AML-193 (cell line): Measurements from ENCODE around the gene TCAP.

Experiments used
- DNase-seq, 2 experiments: peaks; one replicate each; lab custom pipeline; 2025; lab: John Stamatoyannopoulos, UW

Gene TCAP

GRCh38 chr17:39629494-39629880, 35.7 kb upstream of the TCAP start:
- no peak for DNase-seq

GRCh38 chr17:39629898-39630297, 35.3 kb upstream of the TCAP start:
- DNase-seq = peak; percentile 91 to 95

GRCh38 chr17:39631403-39631802, 33.7 kb upstream of the TCAP start:
- no peak for DNase-seq

- no peak for DNase-seq
Measured at GRCh38 chr17:39632153-39632941, 32.8 kb upstream of the TCAP start.

GRCh38 chr17:39633570-39634183, 31.5 kb upstream of the TCAP start:
- DNase-seq = no peak

GRCh38 chr17:39634384-39634871, 30.7 kb upstream of the TCAP start:
- DNase-seq = peak; percentile 75 to 78

- DNase-seq = no peak
Measured at GRCh38 chr17:39635614-39636176, 29.5 kb upstream of the TCAP start.

- no peak for DNase-seq
Measured at GRCh38 chr17:39636587-39636926, 28.6 kb upstream of the TCAP start.

GRCh38 chr17:39636927-39637736, 28.0 kb upstream of the TCAP start, which contains the start of gene STARD3:
TSS of gene STARD3 (plus strand) at chr17:39637144. CDS start at chr17:39653532, 16,388 bp downstream.
- peak; percentile 83 to 89 for DNase-seq

GRCh38 chr17:39638317-39638716, 26.8 kb upstream of the TCAP start:
- no peak for DNase-seq

GRCh38 chr17:39639043-39639442, 26.1 kb upstream of the TCAP start:
- DNase-seq = no peak

GRCh38 chr17:39639566-39640458, 25.3 kb upstream of the TCAP start:
- DNase-seq = no peak

- no peak for DNase-seq
Measured at GRCh38 chr17:39640591-39641031, 24.5 kb upstream of the TCAP start.

GRCh38 chr17:39641097-39641496, 24.1 kb upstream of the TCAP start:
- no peak for DNase-seq

GRCh38 chr17:39641883-39642282, 23.3 kb upstream of the TCAP start:
- peak in 1 of 2 experiments; percentile 12 for DNase-seq

GRCh38 chr17:39642291-39643074, 22.7 kb upstream of the TCAP start:
- DNase-seq = no peak

GRCh38 chr17:39643271-39643670, 21.9 kb upstream of the TCAP start:
- DNase-seq = no peak

GRCh38 chr17:39647256-39647655, 17.9 kb upstream of the TCAP start:
- no peak for DNase-seq

- peak; percentile 23 to 31 for DNase-seq
Measured at GRCh38 chr17:39648616-39649366, 16.4 kb upstream of the TCAP start.
